CD4-positive, alpha-beta T cell (primary cell): ENCODE data around the gene EIF4E. TPM values are rescaled to one million over a fixed set of nuclear protein-coding genes. Genes with fewer than 3 reads are reported as not detected.
A peak's percentile ranks its signal among the peaks of the same experiment; 100 is the strongest.
"Not testable (repeated sequence)": the region's sequence is repeated elsewhere in the genome, so short reads cannot be mapped to it uniquely, and the experiment has no call there.

Source experiments
- ATAC-seq: fragments of 200-7000 bp; cut with Tn5 transposase; one replicate; pipeline ENCODE4 v1.10.0; 2022; ENCODE audit warnings: mild to moderate bottlenecking; ENCODE audit not compliant: poor library complexity
- CTCF ChIA-PET: fragments of 350-600 bp; sonication (Branson Sonifier 250); formaldehyde crosslinking; loops from one replicate; lab custom pipeline; 2021; ENCODE audit warnings: antibody characterized with exemption, inconsistent platforms; lab: Charles Lee
- POLR2A ChIA-PET: fragments of 350-600 bp; sonication (Branson Sonifier 250); formaldehyde crosslinking; loops from one replicate; lab custom pipeline; 2021; ENCODE audit warnings: antibody characterized with exemption, inconsistent platforms; lab: Charles Lee
- DNase-seq, 14 experiments: peaks; one replicate each; pipeline ENCODE4 v3.0.0-alpha.2; 2013 to 2020; ENCODE audit warnings: mixed read lengths in 2 of 14
- H3K27ac ChIP-seq, 2 donors: one replicate each; pipeline versions ENCODE4 v1.5.1 to v1.7.0; 2013; ENCODE audit warnings: low read length in 2 of 2, low read depth in 1 of 2, mild to moderate bottlenecking in 1 of 2
- H3K27me3 ChIP-seq, 2 experiments: 1 replicate in 1 of 2; 2 replicates in 1 of 2; pipeline versions ENCODE4 v1.6.1 to v1.7.0; 2013; ENCODE audit warnings: low read length in 2 of 2, control low read depth in 1 of 2, mild to moderate bottlenecking in 1 of 2, moderate library complexity in 1 of 2; ENCODE audit not compliant: insufficient read depth in 2 of 2, control insufficient read depth in 1 of 2
- H3K36me3 ChIP-seq: one replicate; pipeline ENCODE4 v1.6.1; 2013; ENCODE audit warnings: low read length, control low read depth; ENCODE audit not compliant: insufficient read depth
- H3K4me1 ChIP-seq: one replicate; pipeline ENCODE4 v1.6.1; 2013; ENCODE audit warnings: low read length, control low read depth; ENCODE audit not compliant: insufficient read depth
- H3K4me3 ChIP-seq: one replicate; pipeline ENCODE4 v1.5.1; 2013; ENCODE audit warnings: mild to moderate bottlenecking, low read length, moderate library complexity
- H3K9me3 ChIP-seq, 2 experiments: 1 replicate in 1 of 2; 2 replicates in 1 of 2; pipeline versions ENCODE4 v1.6.1 to v1.7.0; 2013; ENCODE audit warnings: low read length in 2 of 2, mild to moderate bottlenecking in 2 of 2, control low read depth in 1 of 2, moderate library complexity in 1 of 2; ENCODE audit not compliant: control insufficient read depth in 1 of 2, insufficient read depth in 1 of 2
- H3K27ac Mint-ChIP-seq: one replicate; pipeline ENCODE4 v1.8.0; 2020; ENCODE audit warnings: mixed read lengths
- H3K27me3 Mint-ChIP-seq: one replicate; pipeline ENCODE4 v1.8.0; 2021; ENCODE audit warnings: mixed read lengths
- H3K36me3 Mint-ChIP-seq: one replicate; pipeline ENCODE4 v1.8.0; 2021; ENCODE audit warnings: low read depth, mixed read lengths
- H3K4me1 Mint-ChIP-seq: one replicate; pipeline ENCODE4 v1.8.0; 2021; ENCODE audit warnings: low read depth, mixed read lengths
- H3K4me3 Mint-ChIP-seq: one replicate; pipeline ENCODE4 v1.8.0; 2020; ENCODE audit warnings: mild to moderate bottlenecking, mixed read lengths
- H3K9me3 Mint-ChIP-seq: one replicate; pipeline ENCODE4 v1.8.0; 2020; ENCODE audit warnings: mixed read lengths
- intact Hi-C, 2 experiments: fragments of 100-400 bp; cut with DNase I in 1 of 2; cut with micrococcal nuclease in 1 of 2; formaldehyde crosslinking; loops; one replicate each; pipeline versions ENCODE4 v1.15.1 to v1.9.0; 2023 to 2025; cut with DNase I, micrococcal nuclease
- total RNA-seq, 174 experiments: library from RNA in 2 of 174; stranded (reverse) in 2 of 174; gene quantifications; one replicate each; pipeline ENCODE4 v1.2.3 and lab custom pipeline; 2021 to 2026
- TF ChIP-seq, protein P1 (sequence below): fragments of 200-600 bp; IDR thresholded peaks from one replicate; pipeline ENCODE4 v1.8.0; 2022; ENCODE audit warnings: antibody characterized with exemption, mild to moderate bottlenecking

Gene EIF4E
- total RNA-seq, 2 experiments from 2014 or later = 47.2 to 49.2 TPM

DNA sequence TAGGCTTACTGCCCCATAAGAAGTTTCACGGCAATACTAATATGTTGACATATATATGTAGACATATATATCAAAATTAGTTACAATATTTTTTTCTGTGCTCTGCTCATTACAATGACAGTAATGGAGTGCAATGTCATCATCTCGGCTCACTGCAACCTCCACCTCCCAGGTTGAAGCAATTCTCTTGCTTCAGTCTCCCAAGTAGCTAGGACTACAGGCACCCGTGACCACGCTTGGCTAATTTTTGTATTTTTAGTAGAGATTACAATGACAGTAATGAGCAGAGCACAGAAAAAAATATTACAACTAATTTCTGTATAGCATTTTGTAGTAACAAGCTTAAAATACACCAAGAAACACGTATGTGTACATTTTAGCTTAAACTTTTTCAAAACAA, 7.6 kb downstream of the EIF4E start:
- POLR2A ChIA-PET = no interaction called here
- CTCF ChIA-PET = interaction anchor here (1.6 kb wide), 1 partner anchor 74 kb away, joined by 5 read pairs; the partner anchor contains the start of gene METAP1

DNA sequence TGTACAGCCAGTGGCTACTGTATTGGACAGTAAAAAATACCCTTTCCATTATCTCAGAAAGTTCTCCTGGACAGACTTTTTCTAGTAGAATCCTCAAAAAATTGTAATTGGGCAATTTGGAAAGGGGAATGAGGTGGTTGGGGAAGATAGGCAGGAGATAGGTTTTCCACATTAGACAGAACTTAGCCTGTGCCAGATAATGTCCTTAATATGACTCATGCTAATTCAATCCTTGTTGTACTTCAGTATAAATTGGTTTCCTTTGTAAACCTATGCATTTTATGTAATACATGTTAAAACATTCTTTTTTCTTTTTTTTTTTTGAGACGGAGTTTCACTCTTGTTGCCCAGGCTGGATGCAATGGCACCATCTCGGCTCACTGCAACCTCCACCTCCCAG, 8.9 kb downstream of the EIF4E start:
- Mint-ChIP-seq H3K27ac (no peak overlapping the region), H3K27me3 (no peaks in the 10 kb centered on the region), H3K4me3 (no peak overlapping the region), H3K36me3 (peaks cover 48% of the 10 kb centered on the region), H3K4me1 (peaks cover 52% of the 10 kb centered on the region), H3K9me3 (no peaks in the 10 kb centered on the region)
- H3K9me3 ChIP-seq = no peaks in the 10 kb centered on the region
- no peak for DNase-seq
- no peak overlapping the region for H3K4me3 ChIP-seq
- peaks cover 12% of the 10 kb centered on the region for H3K4me1 ChIP-seq
- intact Hi-C loops = loop anchor here in 1 of 2 experiments (10.0 kb wide), 2 partner anchors 895 to 975 kb away; partner anchors contain the start of genes DAPP1 and LAMTOR3
- POLR2A ChIA-PET = no interaction called here
- peaks cover 3% of the 10 kb centered on the region for H3K36me3 ChIP-seq
- H3K27ac ChIP-seq = no peak overlapping the region
- H3K27me3 ChIP-seq = no peaks in the 10 kb centered on the region
- TF ChIP-seq, protein P1, sequence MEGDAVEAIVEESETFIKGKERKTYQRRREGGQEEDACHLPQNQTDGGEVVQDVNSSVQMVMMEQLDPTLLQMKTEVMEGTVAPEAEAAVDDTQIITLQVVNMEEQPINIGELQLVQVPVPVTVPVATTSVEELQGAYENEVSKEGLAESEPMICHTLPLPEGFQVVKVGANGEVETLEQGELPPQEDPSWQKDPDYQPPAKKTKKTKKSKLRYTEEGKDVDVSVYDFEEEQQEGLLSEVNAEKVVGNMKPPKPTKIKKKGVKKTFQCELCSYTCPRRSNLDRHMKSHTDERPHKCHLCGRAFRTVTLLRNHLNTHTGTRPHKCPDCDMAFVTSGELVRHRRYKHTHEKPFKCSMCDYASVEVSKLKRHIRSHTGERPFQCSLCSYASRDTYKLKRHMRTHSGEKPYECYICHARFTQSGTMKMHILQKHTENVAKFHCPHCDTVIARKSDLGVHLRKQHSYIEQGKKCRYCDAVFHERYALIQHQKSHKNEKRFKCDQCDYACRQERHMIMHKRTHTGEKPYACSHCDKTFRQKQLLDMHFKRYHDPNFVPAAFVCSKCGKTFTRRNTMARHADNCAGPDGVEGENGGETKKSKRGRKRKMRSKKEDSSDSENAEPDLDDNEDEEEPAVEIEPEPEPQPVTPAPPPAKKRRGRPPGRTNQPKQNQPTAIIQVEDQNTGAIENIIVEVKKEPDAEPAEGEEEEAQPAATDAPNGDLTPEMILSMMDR = no peak
- CTCF ChIA-PET = no interaction called here
- no peak for ATAC-seq

More for the DNA sequence above, 7.6 kb downstream of the EIF4E start:
- intact Hi-C loops = loop anchor here in 1 of 2 experiments (10.0 kb wide), 2 partner anchors 894 to 974 kb away; partner anchors contain the start of genes DAPP1 and LAMTOR3
- Histone ChIP-seq H3K4me3 (no peak overlapping the region), H3K9me3 (no peaks in the 10 kb centered on the region), H3K4me1 (peaks cover 14% of the 10 kb centered on the region), H3K27ac (no peak overlapping the region), H3K27me3 (no peaks in the 10 kb centered on the region), H3K36me3 (peaks cover 8% of the 10 kb centered on the region)
- DNase-seq (no peak), ATAC-seq (no peak)
- no peaks in the 10 kb centered on the region for H3K27me3 Mint-ChIP-seq
- no peaks in the 10 kb centered on the region for H3K9me3 Mint-ChIP-seq
- no peak overlapping the region for H3K27ac Mint-ChIP-seq
- TF ChIP-seq, protein P1 = no peak
- H3K36me3 Mint-ChIP-seq = peaks cover 43% of the 10 kb centered on the region
- H3K4me3 Mint-ChIP-seq = peak overlapping the region; percentile 25
- H3K4me1 Mint-ChIP-seq = peaks cover 49% of the 10 kb centered on the region

DNA sequence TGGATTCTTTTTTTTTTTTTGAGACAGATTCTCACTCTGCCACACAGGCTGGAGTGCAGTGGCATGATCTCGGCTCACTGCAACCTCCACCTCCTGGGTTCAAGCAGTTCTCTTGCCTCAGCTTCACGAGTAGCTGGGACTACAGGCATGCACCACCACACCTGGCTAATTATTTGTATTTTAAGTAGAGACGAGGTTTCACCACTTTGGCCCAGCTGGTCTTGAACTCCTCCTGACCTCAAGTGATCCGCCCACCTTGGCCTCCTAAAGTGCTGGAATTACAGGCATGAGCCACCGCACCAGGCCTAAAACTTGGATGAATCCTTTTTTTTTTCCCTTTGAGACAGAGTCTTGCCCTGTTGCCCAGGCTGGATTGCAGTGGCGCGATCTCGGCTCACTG, 18.2 kb downstream of the EIF4E start:
- H3K9me3 ChIP-seq, H3K27me3 Mint-ChIP-seq, H3K4me3 Mint-ChIP-seq, H3K27ac Mint-ChIP-seq, intact Hi-C loops, DNase-seq, ATAC-seq, H3K27me3 ChIP-seq, H3K9me3 Mint-ChIP-seq, H3K36me3 ChIP-seq, H3K4me3 ChIP-seq, H3K27ac ChIP-seq: not testable (repeated sequence)
- POLR2A ChIA-PET = interaction anchor here (0.7 kb wide), 2 partner anchors 21 to 428 kb away, joined by 3 to 4 read pairs; no protein-coding TSS in a partner anchor
- H3K4me1 ChIP-seq = peaks cover 28% of the 10 kb centered on the region
- Mint-ChIP-seq H3K4me1 (peaks cover 62% of the 10 kb centered on the region), H3K36me3 (peaks cover 26% of the 10 kb centered on the region)
- CTCF ChIA-PET = interaction anchor here (0.6 to 1.4 kb wide), 2 partner anchors 17 to 150 kb away, joined by 3 read pairs; no protein-coding TSS in a partner anchor
